Body of pancreas (tissue), 4 donors: ENCODE measurements around the gene POLE2.

Experiments
- POLR2A ChIP-seq, 3 donors: fragments of 450-650 bp; IDR thresholded peaks; one replicate each; pipeline ENCODE4 v1.6.1; 2016; ENCODE audit warnings: antibody characterized with exemption in 3 of 3, mild to moderate bottlenecking in 2 of 3
- TF ChIP-seq, protein P1 (sequence below), 7 experiments: fragments of 450-650 bp in 4 of 7; fragments of 200-600 bp in 3 of 7; sonication (generic) in 3 of 7; IDR thresholded peaks; one replicate each; pipeline ENCODE4 v1.5.1; 2016 to 2019; ENCODE audit warnings: antibody characterized with exemption in 7 of 7

DNA sequence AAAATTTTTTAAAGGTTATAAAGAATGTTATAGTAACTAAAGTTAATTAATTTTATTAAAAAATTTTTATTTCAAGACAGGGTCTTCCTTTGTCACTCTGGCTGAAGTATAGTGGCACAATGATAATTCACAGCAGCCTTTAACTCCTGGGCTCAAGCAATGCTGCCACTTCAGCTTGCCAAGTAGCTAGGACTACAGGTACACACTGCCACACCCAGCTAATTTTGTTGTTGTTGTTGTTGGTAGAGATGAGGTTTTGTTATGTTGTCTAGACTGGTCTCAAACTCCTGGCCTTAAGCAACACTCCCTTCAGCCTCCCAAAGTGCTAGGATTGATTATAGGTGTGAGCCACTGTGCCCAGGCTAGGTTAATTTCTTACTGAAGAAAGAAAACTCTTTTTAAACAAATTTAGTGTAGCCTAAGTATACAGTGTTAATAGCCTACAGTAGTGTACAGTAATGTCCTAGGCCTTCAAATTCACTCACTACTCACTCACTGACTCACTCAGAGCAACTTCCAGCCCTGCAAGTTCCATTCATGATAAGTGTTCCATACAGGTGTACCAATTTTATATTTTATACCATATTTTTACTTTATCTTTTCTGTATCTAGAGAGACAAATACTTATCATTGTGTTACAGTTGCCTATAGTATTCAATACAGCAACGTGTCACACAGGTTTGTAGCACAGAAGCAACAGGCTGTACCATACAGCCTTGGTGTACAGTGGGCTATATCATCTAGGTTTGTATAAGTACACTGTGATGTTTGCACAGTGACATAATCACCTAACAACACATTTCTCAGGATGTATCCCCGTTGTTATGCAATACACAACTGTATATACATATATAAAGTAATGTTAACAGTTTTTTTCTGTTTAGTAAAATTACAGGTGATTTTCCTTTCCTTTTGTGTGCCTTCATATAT lies 28.2 kb downstream of the POLE2 start:
- TF ChIP-seq, protein P1, sequence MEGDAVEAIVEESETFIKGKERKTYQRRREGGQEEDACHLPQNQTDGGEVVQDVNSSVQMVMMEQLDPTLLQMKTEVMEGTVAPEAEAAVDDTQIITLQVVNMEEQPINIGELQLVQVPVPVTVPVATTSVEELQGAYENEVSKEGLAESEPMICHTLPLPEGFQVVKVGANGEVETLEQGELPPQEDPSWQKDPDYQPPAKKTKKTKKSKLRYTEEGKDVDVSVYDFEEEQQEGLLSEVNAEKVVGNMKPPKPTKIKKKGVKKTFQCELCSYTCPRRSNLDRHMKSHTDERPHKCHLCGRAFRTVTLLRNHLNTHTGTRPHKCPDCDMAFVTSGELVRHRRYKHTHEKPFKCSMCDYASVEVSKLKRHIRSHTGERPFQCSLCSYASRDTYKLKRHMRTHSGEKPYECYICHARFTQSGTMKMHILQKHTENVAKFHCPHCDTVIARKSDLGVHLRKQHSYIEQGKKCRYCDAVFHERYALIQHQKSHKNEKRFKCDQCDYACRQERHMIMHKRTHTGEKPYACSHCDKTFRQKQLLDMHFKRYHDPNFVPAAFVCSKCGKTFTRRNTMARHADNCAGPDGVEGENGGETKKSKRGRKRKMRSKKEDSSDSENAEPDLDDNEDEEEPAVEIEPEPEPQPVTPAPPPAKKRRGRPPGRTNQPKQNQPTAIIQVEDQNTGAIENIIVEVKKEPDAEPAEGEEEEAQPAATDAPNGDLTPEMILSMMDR (IDR thresholded peaks at IDR 0.05), result no peak
- no peak for TF ChIP-seq POLR2A (IDR thresholded peaks at IDR 0.05)
